GM12864 (cell line): ENCODE data around the gene EXOSC3.
"Not testable (repeated sequence)": the region's sequence is repeated elsewhere in the genome, so short reads cannot be mapped to it uniquely, and the experiment has no call there.

Experiments used
- DNase-seq: peaks from one replicate; pipeline ENCODE4 v3.0.0-alpha.2; 2011; ENCODE audit warnings: low read depth
- H3K4me3 ChIP-seq: 2 replicates; pipeline ENCODE4 v1.5.1; 2011; ENCODE audit warnings: mild to moderate bottlenecking, low read depth, low read length, control low read depth
- TF ChIP-seq, protein P1 (sequence below): IDR thresholded peaks from 2 replicates; pipeline ENCODE4 v1.5.1; 2011; ENCODE audit warnings: low read depth, mild to moderate bottlenecking, moderate library complexity, low read length, control low read depth, inconsistent platforms; ENCODE audit errors: missing control alignments

The EXOSC3 gene

GRCh38 chr9:37753489-37754190, 31.2 kb downstream of the EXOSC3 start, which contains the start of gene TRMT10B:
TSS of gene TRMT10B (plus strand) at chr9:37753805. CDS start at chr9:37761932, 8,127 bp downstream.
- DNase-seq, result peak; percentile 37
- TF ChIP-seq, protein P1, sequence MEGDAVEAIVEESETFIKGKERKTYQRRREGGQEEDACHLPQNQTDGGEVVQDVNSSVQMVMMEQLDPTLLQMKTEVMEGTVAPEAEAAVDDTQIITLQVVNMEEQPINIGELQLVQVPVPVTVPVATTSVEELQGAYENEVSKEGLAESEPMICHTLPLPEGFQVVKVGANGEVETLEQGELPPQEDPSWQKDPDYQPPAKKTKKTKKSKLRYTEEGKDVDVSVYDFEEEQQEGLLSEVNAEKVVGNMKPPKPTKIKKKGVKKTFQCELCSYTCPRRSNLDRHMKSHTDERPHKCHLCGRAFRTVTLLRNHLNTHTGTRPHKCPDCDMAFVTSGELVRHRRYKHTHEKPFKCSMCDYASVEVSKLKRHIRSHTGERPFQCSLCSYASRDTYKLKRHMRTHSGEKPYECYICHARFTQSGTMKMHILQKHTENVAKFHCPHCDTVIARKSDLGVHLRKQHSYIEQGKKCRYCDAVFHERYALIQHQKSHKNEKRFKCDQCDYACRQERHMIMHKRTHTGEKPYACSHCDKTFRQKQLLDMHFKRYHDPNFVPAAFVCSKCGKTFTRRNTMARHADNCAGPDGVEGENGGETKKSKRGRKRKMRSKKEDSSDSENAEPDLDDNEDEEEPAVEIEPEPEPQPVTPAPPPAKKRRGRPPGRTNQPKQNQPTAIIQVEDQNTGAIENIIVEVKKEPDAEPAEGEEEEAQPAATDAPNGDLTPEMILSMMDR, result no peak
- H3K4me3 ChIP-seq, result peak within 1 kb of the TSS; percentile 98

- H3K4me3 ChIP-seq, result peak overlapping the region; percentile 98
- DNase-seq, result no peak
- TF ChIP-seq, protein P1, result no peak
Observed at GRCh38 chr9:37752642-37753488, 32.0 kb downstream of the EXOSC3 start.

DNA sequence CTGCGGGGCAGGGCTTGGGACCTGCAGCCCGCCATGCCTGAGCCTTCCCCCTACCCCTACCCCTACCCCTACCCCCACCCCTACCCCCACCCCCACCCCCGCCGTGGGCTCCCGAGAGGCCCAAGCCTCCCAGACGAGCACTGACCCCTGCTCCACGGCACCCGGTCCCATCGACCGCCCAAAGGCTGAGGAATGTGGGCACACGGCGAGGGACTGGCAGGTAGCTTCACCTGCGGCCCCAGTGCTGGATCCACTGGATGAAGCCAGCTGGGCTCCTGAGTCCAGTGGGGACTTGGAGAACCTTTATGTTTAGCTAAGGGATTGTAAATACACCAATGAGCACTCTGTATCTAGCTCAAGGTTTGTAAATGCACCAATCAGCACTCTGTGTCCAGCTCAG, 32.8 kb downstream of the EXOSC3 start:
- DNase-seq, H3K4me3 ChIP-seq: not testable (repeated sequence)

GRCh38 chr9:37751704-37752103, 33.2 kb downstream of the EXOSC3 start:
- not testable (repeated sequence) for H3K4me3 ChIP-seq, DNase-seq

DNA sequence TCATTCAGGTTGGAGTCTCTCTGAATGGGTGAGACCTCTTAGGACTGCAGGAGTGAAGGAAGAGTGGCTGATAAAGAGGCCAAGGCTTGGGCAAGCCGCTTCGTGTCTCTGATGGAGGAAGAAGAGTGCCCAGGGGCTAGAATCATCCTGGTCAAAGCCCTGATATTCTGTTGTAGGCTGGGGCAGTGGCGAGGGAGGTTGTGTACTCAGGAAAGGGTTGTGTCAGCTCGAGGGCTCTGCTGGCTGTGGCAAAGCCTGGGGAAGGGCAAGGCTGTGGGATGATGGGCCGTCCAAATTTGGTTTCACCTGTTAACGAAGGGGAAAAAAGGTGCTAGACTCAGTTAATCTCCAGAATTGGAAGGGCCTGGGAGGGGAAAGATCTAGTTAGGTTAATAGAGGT, 33.7 kb downstream of the EXOSC3 start:
- no peak for DNase-seq
- H3K4me3 ChIP-seq, result no peak overlapping the region
- TF ChIP-seq, protein P1, result no peak

DNA sequence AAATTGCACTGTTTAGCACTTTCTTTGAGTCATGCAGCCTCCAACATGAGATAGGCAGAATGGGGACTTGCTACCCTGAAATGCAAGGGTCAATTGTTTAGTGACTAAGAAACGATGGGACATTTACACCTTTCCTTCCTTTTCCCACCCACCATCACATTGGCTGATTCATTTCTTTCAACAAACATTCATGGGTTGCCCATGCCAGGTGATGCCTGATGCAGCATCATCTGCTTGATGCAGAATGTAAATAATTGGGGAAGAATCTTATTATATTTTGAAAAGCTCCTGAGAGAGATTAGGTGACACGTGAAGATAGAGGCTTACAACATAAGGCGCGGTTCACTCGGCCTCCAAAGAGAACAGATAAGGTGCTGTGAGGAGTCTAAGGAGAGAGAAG, 35.7 kb downstream of the EXOSC3 start:
- no peak for DNase-seq
- TF ChIP-seq, protein P1, result no peak
- H3K4me3 ChIP-seq, result no peak overlapping the region

DNA sequence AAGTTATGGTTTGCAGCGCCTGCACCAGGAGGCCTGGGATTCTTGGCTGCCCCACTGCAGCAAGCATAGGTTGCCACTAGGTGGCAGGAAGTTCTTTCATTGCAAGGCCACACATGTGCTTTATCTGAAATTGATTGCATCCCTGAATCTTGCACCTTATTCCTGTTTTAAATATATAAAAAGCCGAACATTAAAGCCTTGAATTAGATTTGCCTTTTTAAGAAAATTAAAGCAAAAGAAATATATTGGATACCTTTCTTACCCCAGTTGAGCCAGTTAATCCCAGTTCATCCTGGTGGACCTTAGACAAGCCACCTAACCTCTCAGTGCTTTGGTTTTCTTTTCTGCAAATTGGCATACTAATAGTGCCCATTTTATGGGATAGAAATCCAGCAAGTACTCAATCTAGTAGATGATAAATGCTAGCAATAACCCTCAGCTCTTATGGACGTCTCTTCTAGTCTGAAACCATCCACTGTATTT, 37.6 kb downstream of the EXOSC3 start:
- peak; percentile 21 for DNase-seq
- H3K4me3 ChIP-seq, result no peak overlapping the region
- TF ChIP-seq, protein P1, result peak; percentile 91
